Stimulated activated CD4-positive, alpha-beta T cell treated with anti-CD3 and anti-CD28 coated beads, Interleukin-1b, Interleukin-23, amount 100 ng/mL, for 1 hour (primary cell): ENCODE results near the gene GPR32.
"Not testable (repeated sequence)": the region's sequence is repeated elsewhere in the genome, so short reads cannot be mapped to it uniquely, and the experiment has no call there.

Experiments
- DNase-seq, 2 donors: peaks; one replicate each; pipeline ENCODE4 v3.0.0-alpha.2; 2020; ENCODE audit warnings: low read depth in 2 of 2

Gene GPR32

DNA sequence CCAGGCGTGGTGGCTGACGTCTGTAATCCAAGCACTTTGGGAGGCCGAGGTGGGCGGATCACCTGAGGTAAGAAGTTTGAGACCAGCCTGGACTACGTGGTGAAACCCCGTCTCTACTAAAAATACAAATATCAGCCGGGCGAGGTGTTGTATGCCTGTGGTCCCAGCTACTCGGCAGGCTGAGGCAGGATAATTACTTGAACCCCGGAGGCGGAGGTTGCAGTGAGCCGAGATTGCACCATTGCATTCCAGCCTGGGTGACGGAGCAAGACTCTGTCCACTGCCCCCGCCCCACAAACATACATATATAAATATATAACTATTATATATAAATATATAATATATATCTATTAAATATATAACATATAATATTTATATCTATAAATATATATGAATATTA, 23.1 kb upstream of the GPR32 start:
- DNase-seq, result not testable (repeated sequence)

DNA sequence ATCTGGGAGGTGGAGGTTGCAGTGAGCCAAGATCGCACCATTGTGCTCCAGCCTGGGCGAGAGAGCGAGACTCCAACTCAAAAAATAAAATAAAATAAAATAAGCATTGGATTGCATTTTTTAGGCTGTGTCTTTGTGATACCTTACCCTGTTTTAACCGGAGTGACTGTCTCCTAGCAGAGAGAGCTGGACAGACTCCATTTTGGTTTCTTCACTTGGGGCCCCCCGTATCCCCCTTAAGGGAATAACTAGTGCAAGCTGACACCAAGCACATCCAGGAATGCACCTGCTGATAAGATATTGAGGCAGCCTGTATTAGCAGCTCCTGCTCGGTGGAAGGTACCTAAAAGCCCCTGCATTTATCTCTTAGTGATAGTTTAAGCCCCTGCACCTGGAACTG, 20.8 kb upstream of the GPR32 start:
- no peak for DNase-seq

DNA sequence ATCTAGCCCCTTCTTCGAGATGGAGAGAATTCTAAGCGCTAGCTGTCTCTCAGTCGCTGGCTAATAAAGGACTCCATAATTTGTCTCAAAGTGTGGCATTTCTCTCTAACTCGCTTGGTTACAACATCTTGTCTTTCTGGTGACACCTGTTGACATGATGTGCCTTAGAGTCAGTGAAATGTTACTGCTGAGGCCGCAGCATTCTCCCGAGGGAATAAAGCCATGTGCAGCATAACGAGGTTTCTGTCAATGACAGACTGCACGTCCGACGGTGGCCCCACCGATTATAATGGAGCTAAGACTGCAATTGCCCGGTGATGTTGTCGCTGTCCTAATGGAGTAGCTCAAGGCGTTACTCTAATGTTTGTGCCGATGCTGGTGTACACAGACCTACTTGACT, 20.3 kb upstream of the GPR32 start:
- no peak for DNase-seq

DNA sequence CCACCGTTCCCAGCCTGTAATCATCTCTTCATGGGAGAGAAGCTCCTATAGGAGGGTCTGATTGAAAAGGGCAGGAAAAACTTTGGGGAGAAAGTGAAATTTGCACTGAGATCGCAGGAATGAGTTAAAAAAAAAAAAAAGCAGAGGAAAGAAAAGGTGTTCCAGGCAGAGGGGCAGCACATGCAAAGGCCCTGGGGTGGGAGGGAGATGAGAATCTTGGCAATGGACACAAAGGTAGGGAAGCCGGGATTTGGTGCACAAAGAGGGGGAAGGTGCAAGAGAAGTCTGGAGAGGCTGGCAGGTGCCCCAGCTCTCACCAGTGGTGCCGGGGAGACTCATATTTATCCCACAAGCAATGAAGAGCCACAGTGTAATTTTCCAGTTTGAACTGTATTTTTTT, 16.4 kb upstream of the GPR32 start:
- DNase-seq, result no peak

DNA sequence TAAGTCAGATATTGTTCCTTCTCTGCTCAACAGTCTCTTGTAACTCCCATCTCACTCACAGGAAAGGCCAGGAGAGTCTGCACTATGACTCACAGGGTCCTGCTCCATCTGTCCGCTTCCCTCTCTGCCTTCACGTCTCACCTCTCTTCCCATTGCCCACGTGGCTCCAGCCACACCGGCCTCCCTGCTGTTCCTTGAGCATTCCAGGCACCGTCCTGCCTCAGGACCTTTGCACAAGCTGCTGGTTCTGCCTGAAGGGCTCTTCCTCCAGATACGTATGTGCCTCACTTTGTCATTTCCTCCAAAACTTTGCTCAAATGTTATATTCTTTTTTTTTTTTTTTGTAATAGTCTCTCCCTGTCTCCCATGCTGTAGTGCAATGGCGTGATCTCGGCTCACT, 14.0 kb upstream of the GPR32 start:
- DNase-seq, result not testable (repeated sequence)

DNA sequence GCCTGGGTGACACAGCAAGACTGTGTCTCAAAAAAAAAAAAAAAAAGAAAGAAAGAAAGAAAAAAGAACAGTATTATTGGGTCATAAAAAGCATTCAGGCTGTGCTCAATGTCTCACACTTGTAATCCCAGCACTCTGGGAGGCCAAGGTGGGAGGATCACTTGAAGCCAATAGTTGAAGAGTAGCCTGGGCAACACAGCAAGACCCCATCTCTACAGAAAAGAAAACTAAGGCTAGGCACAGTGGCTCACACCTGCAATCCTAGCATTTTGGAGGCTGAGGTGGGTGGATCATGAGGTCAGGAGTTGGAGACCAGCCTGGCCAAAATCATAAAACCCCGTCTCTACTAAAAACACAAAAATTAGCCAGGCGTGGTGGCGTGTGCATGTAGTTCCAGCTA, 12.6 kb upstream of the GPR32 start:
- DNase-seq, result not testable (repeated sequence)

DNA sequence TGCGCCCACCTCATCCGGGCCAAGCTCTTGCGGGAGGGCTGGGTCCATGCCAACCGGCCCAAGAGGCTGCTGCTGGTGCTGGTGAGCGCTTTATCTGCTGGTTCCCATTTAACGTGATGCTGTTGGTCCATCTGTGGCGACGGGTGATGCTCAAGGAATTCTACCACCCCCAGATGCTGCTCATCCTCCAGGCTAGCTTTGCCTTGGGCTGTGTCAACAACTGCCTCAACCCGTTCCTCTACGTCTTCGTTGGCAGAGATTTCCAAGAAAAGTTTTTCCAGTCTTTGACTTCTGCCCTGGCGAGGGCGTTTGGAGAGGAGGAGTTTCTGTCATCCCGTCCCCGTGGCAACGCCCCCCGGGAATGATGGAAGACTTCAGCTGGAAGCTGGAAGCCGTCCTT, 11.2 kb upstream of the GPR32 start:
- not testable (repeated sequence) for DNase-seq

DNA sequence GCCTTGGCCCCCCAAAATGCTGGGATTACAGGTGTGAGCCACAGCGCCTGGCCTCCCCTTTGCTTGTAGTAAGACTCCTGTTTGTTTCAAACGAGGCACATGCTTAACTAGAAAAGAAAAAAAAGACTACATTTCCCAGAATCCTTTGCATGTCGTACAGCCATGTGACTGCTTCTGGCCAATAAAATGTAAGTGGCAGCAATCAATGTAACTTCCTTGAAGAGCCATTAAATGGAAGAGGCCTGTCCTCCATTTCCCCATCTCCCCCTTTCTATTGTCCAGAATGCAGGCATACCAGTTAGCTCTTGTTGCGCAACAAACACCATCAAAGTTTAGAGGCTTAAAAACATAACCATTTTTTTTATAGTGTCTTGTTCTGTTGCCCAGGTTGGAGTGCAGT, 10.4 kb upstream of the GPR32 start:
- no peak for DNase-seq

DNA sequence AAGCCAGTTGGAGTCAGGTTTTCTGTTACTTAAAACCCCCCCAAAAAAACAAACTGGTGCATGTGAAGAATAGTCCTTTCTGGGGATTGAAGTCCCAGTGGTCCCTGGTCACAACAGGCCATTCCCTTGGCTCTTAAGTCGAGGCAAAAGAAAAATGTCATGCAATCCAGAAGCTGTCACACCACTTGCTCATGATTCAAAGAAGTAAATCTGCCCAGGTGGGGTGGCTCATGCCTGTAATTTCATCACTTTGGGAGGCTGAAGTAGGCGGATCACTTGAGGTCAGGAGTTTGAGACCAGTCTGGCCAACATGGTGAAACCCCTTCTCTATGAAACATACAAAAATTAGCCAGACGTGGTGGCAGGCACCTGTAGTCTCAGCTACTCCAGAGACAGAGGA, 8.8 kb upstream of the GPR32 start:
- not testable (repeated sequence) for DNase-seq

DNA sequence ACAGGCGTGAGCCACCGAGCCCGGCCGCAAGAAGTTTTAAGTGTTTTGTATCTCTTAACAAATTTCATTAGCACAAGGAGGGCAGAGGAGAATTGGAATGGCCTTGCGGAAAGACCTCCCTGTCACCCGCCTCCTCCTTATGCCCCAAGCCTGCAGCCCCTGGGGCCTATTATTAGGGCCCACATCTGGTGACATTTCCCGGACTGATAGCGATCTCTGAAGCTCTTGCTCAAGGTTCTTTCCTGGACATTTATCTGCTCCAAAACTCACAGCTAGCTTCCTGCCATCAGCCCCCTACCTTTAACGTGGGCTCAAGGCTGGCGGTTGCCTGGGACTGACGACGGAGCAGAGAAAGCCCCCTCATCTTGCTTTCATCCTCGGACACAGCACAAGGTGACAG, 6.7 kb upstream of the GPR32 start:
- DNase-seq, result not testable (repeated sequence)

DNA sequence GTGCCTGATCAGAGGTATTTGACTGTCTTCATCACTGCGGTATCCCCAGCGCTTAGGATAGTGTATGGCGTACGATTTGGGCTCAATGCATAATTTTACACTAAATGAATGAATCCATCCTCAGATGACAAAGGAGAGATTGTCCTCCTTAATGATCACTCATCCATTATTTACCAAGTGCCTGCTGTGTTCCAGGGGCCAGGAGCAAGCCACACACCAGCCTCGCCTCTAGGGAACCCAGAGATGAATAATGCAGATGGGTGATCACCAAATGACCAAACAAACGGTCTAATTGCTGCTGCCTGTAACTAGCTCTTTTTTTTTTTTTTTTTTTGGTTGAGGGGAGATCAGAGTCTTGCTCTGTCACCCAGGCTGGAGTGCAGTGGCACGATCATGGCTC, 5.9 kb upstream of the GPR32 start:
- DNase-seq, result no peak

DNA sequence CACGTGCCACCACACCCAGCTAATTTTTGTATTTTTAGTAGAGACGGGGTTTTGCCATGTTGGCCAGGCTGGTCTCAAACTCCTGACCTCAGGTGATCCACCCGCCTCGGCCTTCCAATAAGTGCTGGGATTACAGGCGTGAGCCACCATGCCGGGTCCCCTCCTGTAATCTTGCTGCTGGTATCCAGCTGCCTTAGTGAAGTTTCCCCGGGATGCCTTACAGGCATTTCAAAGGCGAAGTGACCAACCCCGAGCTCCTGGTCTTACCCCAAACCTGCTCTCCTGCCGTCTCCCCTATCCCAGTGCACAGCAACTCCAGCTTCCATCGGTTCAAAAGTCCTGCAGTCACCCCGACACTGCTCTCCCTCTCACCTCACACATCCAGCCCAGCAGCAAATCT, 3.5 kb upstream of the GPR32 start:
- DNase-seq, result not testable (repeated sequence)

DNA sequence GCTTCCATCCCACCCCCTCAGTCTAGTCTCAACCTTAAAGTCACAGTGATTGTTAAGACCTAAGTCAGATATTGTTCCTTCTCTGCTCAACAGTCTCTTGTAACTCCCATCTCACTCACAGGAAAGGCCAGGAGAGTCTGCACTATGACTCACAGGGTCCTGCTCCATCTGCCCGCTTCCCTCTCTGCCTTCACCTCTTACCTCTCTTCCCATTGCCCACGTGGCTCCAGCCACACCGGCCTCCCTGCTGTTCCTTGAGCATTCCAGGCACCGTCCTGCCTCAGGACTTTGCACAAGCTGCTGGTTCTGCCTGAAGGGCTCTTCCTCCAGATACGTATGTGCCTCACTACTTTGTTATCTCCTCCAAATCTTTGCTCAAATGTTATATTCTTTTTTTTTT, 3.0 kb upstream of the GPR32 start:
- not testable (repeated sequence) for DNase-seq

DNA sequence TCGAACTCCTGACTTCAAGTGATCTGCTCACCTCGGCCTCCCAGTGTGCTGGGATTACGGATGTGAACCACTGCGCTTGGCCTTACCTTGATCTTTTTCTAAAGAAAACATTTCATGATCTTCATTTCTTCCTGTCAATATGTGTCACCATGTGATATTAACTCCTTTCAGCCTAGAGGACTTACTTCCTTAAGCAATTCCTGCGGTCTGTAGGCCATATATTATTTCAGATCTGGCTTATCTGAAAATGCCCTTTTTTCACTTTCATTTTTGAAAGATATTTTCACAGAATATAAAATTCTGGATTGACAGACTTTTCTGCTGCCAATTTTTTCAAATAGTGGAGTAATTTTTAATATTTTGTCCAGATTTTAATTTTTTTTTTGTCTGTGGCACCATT, 2.0 kb upstream of the GPR32 start:
- DNase-seq, result no peak

DNA sequence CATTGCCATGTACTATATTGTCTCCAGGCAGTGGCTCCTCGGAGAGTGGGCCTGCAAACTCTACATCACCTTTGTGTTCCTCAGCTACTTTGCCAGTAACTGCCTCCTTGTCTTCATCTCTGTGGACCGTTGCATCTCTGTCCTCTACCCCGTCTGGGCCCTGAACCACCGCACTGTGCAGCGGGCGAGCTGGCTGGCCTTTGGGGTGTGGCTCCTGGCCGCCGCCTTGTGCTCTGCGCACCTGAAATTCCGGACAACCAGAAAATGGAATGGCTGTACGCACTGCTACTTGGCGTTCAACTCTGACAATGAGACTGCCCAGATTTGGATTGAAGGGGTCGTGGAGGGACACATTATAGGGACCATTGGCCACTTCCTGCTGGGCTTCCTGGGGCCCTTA, 624 bp downstream of the GPR32 start:
- DNase-seq, result no peak

DNA sequence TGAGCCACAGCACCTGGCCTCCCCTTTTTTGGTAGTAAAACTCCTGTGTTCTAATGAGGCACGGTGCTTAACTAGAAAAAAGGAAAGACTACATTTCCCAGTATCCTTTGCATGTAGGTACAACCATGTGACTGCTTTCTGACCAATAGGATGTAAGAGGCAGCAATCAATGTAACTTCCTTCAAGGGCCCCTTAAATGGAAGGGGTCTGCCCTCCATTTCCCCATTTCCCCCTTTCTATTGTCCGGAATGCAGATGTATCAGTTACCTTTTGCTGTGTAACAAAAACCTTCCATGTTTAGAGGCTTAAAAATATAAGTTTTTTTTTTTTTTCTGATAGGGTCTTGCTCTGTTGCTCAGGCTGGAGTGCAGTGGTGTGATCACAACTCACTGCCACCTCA, 2.2 kb downstream of the GPR32 start:
- DNase-seq, result no peak

DNA sequence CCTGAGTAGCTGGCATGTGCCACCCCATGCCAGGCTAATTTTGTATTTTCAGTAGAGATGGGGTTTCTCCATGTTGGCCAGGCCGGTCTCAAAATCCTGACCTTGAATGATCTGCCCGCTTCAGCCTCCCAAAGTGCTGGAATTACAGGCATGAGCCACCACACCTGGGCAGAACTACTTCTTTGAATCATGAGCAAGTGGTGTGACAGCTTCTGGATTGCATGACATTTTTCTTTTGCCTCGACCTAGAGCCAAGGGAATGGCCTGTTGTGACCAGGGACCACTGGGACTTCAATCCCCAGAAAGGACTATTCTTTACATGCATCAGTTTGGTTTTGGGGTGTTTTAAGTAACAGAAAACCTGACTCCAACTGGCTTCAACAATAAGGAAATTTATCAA, 2.6 kb downstream of the GPR32 start:
- DNase-seq, result not testable (repeated sequence)

DNA sequence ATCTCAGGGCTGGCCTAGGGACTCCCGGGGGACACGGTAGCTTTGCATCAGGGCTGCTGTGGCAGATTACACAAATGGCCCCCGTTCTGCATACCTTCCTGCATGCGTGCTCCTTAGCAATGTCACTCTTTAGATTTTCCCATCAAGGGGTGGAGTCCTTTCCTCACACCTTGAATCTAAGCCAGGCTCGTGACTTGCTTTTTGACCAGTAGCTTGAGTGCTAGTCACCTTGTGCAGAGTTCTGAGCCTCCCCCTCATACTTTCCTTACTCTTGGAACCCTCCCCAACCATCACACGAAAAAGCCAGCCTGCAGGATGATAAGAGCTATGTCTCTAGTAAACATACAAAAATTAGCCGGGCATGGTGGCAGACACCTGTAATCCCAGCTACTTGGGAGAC, 3.2 kb downstream of the GPR32 start:
- DNase-seq, result not testable (repeated sequence)

DNA sequence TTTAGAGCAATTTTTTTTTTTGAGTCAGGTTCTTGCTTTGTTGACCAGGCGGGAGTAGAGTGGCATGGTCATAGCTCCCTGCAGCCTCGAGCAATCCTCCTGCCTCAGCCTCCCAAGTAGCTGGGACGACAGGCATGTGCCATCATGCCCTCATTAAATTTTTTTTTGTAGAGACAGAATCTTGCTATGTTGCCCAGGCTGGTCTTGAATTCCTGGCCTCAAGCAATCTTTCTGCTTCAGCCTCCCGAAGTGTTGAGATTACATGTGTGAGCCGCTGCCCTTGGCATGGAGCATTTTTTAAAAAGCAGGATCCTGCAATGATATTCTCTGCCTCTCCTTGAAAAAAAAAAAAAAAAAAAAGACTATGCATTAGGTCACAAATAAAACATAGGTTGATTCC, 5.9 kb downstream of the GPR32 start:
- DNase-seq, result no peak

DNA sequence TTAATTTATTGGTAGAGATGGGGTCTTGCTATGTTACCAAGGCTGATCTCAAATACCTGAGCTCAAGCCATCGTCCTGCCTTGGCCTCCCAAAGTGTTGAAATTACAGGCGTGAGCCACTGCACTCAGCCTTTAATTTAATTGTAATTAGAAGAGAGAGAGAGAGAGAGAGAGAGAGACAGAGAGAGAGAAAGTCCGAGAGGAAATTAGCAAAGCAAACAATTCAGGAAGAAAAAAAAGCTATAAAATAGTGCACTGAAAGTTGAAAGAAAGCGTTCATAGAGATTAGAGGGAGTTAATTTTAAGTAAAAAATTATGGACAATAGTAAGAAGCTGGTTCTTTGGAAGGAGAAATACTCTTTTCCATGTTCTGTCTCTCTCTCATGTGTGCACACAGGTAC, 7.0 kb downstream of the GPR32 start:
- no peak for DNase-seq

DNA sequence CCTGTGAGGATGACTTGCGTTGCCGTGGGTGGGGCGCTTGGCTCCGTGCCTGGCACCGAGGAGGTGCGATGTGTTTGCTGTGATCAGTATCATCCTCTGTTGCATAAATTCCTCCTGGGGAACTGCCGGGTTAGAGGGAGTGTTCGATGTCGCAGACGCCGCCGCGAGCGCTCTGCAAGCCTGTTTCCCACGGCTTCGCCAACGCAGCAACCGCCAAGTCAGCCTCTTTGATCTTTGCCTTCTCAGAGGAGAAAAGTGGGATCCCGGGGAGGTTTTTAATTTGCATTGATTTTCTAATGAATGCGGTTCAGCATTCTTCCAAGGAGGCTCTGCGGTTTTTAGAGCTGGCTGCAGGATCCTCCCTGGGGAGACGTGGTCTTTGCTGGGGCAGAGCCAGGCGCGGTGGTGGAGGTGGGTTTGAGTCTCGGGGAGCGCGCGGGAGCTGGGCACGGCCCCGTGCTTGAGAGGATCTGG, 7.6 kb downstream of the GPR32 start:
- DNase-seq, result no peak

DNA sequence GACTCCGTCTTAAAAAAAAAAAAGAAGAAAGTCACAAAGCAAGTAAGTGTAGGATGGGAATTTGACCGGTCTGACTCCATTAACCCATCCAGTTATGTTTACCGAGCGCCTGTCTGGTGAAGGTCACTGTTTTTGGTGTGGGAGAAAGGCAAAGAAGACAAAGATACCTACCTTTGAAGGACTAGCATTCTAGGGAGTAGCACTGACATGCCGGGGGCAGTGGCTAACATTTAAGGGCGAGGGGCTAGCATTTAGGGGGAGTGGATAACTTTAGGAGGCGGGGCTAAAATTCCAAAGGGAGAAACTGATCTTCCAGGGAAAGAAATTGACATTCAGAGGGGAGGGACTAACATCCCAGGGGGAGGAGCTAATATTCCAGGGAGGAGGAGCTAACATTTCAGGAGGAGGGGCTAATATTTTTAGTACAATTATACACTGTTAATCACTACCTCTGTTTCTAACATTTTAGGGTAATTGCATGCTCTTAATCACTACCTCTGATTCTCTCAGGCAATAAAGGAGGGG, 8.7 kb downstream of the GPR32 start:
- no peak for DNase-seq

DNA sequence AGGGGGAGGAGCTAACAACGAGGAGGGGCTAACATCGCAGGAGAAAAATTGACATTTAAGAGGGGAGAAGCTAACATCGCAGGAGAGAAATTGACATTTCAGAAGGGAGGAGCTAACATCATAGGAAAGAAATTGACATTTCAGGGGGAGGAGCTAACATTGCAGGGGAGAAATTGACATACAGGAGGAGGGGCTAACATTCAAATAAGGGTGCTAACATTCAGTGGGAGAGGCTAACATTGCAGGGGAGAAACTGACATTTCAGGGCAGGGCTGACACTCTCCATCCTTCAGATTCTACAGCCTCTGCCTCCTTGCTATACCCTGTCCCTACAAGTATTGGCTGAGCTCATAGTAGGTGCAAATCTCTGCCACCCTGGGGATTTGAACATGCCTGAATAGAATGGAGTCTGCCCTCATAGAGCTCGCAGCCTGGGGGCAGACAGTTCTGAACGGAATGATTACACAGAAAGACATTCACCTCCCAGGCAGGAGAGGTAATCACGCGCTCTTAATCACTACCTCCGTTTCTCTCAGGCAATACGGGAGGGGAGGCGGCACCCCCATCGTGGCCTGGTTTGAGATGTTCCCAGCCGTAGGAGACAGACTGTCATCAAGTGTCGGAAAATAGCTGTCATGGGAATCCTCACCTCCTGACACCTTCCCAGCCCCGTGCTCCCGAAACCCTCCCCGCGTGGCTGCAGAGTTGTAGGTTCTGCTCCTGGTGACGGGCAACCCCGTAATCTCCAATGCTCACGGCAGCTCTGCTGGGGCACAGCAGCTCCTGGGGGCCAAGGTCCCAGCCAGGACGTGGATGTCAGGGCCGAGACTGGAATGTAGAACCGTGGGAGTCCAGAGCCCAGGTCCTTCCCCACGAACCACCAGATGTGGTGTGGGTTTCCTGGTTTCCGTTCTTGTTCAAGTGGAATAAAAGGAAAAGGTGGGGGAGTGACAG, 9.5 kb downstream of the GPR32 start:
- DNase-seq, result no peak
